ENCODE measurements around the gene PTPRQ. TPM values are rescaled to one million over a fixed set of nuclear protein-coding genes. Genes with fewer than 3 reads are reported as not detected.

The PTPRQ gene, protein sequence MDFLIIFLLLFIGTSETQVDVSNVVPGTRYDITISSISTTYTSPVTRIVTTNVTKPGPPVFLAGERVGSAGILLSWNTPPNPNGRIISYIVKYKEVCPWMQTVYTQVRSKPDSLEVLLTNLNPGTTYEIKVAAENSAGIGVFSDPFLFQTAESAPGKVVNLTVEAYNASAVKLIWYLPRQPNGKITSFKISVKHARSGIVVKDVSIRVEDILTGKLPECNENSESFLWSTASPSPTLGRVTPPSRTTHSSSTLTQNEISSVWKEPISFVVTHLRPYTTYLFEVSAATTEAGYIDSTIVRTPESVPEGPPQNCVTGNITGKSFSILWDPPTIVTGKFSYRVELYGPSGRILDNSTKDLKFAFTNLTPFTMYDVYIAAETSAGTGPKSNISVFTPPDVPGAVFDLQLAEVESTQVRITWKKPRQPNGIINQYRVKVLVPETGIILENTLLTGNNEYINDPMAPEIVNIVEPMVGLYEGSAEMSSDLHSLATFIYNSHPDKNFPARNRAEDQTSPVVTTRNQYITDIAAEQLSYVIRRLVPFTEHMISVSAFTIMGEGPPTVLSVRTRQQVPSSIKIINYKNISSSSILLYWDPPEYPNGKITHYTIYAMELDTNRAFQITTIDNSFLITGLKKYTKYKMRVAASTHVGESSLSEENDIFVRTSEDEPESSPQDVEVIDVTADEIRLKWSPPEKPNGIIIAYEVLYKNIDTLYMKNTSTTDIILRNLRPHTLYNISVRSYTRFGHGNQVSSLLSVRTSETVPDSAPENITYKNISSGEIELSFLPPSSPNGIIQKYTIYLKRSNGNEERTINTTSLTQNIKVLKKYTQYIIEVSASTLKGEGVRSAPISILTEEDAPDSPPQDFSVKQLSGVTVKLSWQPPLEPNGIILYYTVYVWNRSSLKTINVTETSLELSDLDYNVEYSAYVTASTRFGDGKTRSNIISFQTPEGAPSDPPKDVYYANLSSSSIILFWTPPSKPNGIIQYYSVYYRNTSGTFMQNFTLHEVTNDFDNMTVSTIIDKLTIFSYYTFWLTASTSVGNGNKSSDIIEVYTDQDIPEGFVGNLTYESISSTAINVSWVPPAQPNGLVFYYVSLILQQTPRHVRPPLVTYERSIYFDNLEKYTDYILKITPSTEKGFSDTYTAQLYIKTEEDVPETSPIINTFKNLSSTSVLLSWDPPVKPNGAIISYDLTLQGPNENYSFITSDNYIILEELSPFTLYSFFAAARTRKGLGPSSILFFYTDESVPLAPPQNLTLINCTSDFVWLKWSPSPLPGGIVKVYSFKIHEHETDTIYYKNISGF (N-terminal part only)
- not detected in 2 replicates for total RNA-seq

GRCh38 chr12:80443974-80444666 lies at the start of gene PTPRQ:
Gene PTPRQ (plus strand): TSS chr12:80444235. CDS start chr12:80444346, 111 bp downstream.

DNA sequence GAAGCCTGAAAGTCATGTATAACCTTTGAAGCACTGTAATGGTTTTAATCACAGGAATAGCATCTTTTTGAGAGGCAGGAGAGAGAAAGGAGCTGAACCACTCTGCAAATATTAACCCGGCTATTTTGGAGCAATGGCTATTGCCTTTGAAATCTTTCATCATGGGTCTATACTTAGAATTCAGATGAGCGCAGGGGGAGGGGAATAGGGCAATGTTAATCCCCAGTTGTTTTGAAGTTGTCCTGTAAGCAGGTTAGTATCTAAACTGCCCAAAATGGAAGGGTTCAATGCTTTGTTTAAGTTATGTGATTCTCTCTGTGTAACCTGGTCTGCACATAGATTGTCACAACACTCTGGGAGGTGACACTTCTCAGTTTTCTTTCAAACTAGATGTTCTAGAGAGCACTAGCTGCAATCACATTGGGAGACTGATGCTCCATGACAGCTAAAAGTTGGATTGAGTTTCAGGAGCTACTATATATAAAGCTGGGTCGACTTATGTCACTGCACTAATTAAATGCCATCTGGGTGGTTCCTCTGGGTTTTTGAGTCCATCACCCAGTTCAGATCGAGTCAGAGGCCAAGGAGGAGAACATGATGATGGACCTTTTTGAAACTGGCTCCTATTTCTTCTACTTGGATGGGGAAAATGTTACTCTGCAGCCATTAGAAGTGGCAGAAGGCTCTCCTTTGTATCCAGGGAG lies 263.2 kb downstream of the PTPRQ start, which contains the start of gene MYF6:
Gene MYF6, plus strand, starts transcription at position 509 of the 704 bp plus-strand sequence. Its CDS starts 86 bp downstream, at position 595.

DNA sequence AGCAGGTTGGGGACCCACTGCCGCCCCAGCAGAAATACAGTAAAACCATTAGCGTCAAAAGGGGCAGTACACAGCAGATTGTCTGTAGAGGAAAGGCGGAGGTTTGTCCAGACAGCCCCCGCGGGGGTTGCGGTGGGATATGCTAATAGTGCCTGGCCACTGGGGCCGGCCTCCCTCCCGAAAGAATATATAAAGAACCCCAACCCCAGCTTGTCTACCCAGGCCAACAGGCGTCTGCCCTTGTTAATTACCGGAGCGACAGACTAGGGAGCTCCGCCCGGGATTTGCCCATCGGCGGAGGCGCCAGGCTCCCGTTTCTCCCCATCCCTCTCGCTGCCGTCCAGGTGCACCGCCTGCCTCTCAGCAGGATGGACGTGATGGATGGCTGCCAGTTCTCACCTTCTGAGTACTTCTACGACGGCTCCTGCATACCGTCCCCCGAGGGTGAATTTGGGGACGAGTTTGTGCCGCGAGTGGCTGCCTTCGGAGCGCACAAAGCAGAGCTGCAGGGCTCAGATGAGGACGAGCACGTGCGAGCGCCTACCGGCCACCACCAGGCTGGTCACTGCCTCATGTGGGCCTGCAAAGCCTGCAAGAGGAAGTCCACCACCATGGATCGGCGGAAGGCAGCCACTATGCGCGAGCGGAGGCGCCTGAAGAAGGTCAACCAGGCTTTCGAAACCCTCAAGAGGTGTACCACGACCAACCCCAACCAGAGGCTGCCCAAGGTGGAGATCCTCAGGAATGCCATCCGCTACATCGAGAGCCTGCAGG lies 272.8 kb downstream of the PTPRQ start, which contains the start of gene MYF5:
Gene MYF5, plus strand, starts transcription at position 217 of the 774 bp plus-strand sequence. Its CDS starts 152 bp downstream, at position 369.

Data from tracheal epithelial cell (primary cell).